Tibial artery (tissue), 4 donors: Measurements from ENCODE around the gene ZBTB39.

ENCODE experiments used
- DNase-seq, 2 donors: peaks; one replicate each; pipeline ENCODE4 v3.0.0-alpha.2; 2019
- H3K27ac ChIP-seq, 2 donors: fragments of 200-600 bp; sonication (generic) in 1 of 2; 1 replicate in 1 of 2; 2 replicates in 1 of 2; pipeline ENCODE4 v1.5.1; 2018 to 2019; ENCODE audit warnings: mild to moderate bottlenecking in 1 of 2
- H3K27me3 ChIP-seq, 2 donors: fragments of 200-600 bp; sonication (generic) in 1 of 2; one replicate each; pipeline versions ENCODE4 v1.5.1 to v1.6.0; 2016 to 2019
- H3K36me3 ChIP-seq, 3 donors: fragments of 200-600 bp; sonication (generic) in 2 of 3; one replicate each; pipeline ENCODE4 v1.5.1; 2016 to 2019; ENCODE audit warnings: mild to moderate bottlenecking in 2 of 3
- H3K4me1 ChIP-seq, 4 donors: fragments of 200-600 bp; sonication (generic) in 2 of 4; 1 replicate in 3 of 4; 2 replicates in 1 of 4; pipeline ENCODE4 v1.5.1; 2016 to 2019
- H3K4me3 ChIP-seq, 2 donors: fragments of 200-600 bp; sonication (generic) in 1 of 2; 1 replicate in 1 of 2; 2 replicates in 1 of 2; pipeline ENCODE4 v1.5.1; 2018 to 2019; ENCODE audit warnings: mild to moderate bottlenecking in 2 of 2
- H3K9me3 ChIP-seq, 3 donors: fragments of 200-600 bp; sonication (generic) in 1 of 3; one replicate each; pipeline ENCODE4 v1.5.1; 2016 to 2019
- CTCF ChIP-seq, 2 experiments: fragments of 200-600 bp in 1 of 2; fragments of 450-650 bp in 1 of 2; IDR thresholded peaks; one replicate each; pipeline ENCODE4 v1.5.1; 2017 to 2019; ENCODE audit warnings: antibody characterized with exemption in 2 of 2, mild to moderate bottlenecking in 1 of 2, moderate library complexity in 1 of 2
- intact Hi-C: fragments of 100-400 bp; cut with DNase I; formaldehyde crosslinking; loops from one replicate; pipeline ENCODE4 v1.15.0; 2023; ENCODE audit warnings: low total_unique reads

ZBTB39 gene

GRCh38 chr12:56996793-56997545 lies 9.4 kb downstream of the ZBTB39 start:
- TF ChIP-seq CTCF (IDR thresholded peaks at IDR 0.05), result no peak
- Histone ChIP-seq H3K36me3 (peaks cover 0 to 77% (median 18%) of the 10 kb centered on the region in 3 donors), H3K27ac (no peak overlapping the region), H3K9me3 (no peaks in the 10 kb centered on the region), H3K27me3 (no peaks in the 10 kb centered on the region), H3K4me1 (peaks cover 0 to 10% (median 7%) of the 10 kb centered on the region in 4 donors), H3K4me3 (no peak overlapping the region)
- DNase-seq, result no peak
- intact Hi-C loops, result no loop called here

GRCh38 chr12:56995930-56996496 lies 10.3 kb downstream of the ZBTB39 start:
- intact Hi-C loops, result no loop called here
- DNase-seq, result no peak
- Histone ChIP-seq H3K9me3 (no peaks in the 10 kb centered on the region), H3K27ac (no peak overlapping the region), H3K4me3 (no peak overlapping the region), H3K27me3 (no peaks in the 10 kb centered on the region), H3K4me1 (peaks cover 0 to under 1% (median 0%) of the 10 kb centered on the region in 4 donors), H3K36me3 (peaks cover 0 to 67% (median 17%) of the 10 kb centered on the region in 3 donors)
- TF ChIP-seq CTCF (IDR thresholded peaks at IDR 0.05), result no peak

GRCh38 chr12:56995201-56995929 lies 11.0 kb downstream of the ZBTB39 start:
- no peak overlapping the region for H3K4me3 ChIP-seq
- TF ChIP-seq CTCF (IDR thresholded peaks at IDR 0.05), result no peak
- no peaks in the 10 kb centered on the region for H3K27me3 ChIP-seq
- H3K27ac ChIP-seq, result no peak overlapping the region
- no peak for DNase-seq
- H3K36me3 ChIP-seq, result peaks cover 0 to 61% (median 17%) of the 10 kb centered on the region in 3 donors
- intact Hi-C loops, result no loop called here
- H3K9me3 ChIP-seq, result no peaks in the 10 kb centered on the region
- no peaks in the 10 kb centered on the region for H3K4me1 ChIP-seq

GRCh38 chr12:56994231-56994746 lies 12.1 kb downstream of the ZBTB39 start:
- Histone ChIP-seq H3K9me3 (no peaks in the 10 kb centered on the region), H3K27ac (no peak overlapping the region), H3K27me3 (no peaks in the 10 kb centered on the region), H3K36me3 (peaks cover 0 to 50% (median 12%) of the 10 kb centered on the region in 3 donors), H3K4me1 (no peaks in the 10 kb centered on the region), H3K4me3 (no peak overlapping the region)
- intact Hi-C loops, result no loop called here
- TF ChIP-seq CTCF (IDR thresholded peaks at IDR 0.05), result no peak
- no peak for DNase-seq

- TF ChIP-seq CTCF (IDR thresholded peaks at IDR 0.05), result no peak
- intact Hi-C loops, result no loop called here
- Histone ChIP-seq H3K27ac (no peak overlapping the region), H3K9me3 (no peaks in the 10 kb centered on the region), H3K4me1 (no peaks in the 10 kb centered on the region), H3K27me3 (no peaks in the 10 kb centered on the region), H3K4me3 (no peak overlapping the region), H3K36me3 (peaks cover 0 to 41% (median 12%) of the 10 kb centered on the region in 3 donors)
- no peak for DNase-seq
Observed at GRCh38 chr12:56993346-56993745, 13.0 kb downstream of the ZBTB39 start.
